ENCODE measurements around the gene BCKDK.
A peak's percentile ranks its signal among the peaks of the same experiment; 100 is the strongest.

Gene BCKDK

GRCh38 chr16:31083981-31084380 lies 24.2 kb upstream of the BCKDK start:
- Histone ChIP-seq H3K36me3 (ENCODE audit: control insufficient read depth in 2 of 2, insufficient read depth in 1 of 2, low read length in 2 of 2) (peaks cover 0 to 61% of the 10 kb centered on the region in 2 experiments; a peak in 1 of 3 replicates), H3K4me3 (ENCODE audit: low read depth, low read length) (no peak overlapping the region), H3K27ac (ENCODE audit: extremely low read depth, low read depth, low read length) (no peak overlapping the region), H3K4me1 (ENCODE audit: control insufficient read depth, insufficient read depth, low read length) (no peaks in the 10 kb centered on the region), H3K9me3 (ENCODE audit: control insufficient read depth, insufficient read depth, low read depth, low read length) (no peaks in the 10 kb centered on the region)
- ChIA-PET POLR2A (interaction anchor here (0.9 to 2.3 kb wide), 5 partner anchors 8 to 34 kb away, joined by 3 to 11 read pairs (median 3); partner anchors contain the start of genes KAT8, ZNF646 and ZNF668), CTCF (no interaction called here)
- TF ChIP-seq HIC1 (tag by site-specific recombination; IDR thresholded peaks at IDR 0.05), result no peak
- TF ChIP-seq ZFHX2 (tag by site-specific recombination; conservative IDR thresholded peaks at IDR 0.05), result no peak
- TF ChIP-seq ZNF645 (tag by site-specific recombination; IDR thresholded peaks at IDR 0.05), result no peak
- TF ChIP-seq ZNF610 (tag by site-specific recombination; IDR thresholded peaks at IDR 0.05; ENCODE audit: borderline replicate concordance), result no peak
- TF ChIP-seq OVOL3 (tag by site-specific recombination; IDR thresholded peaks at IDR 0.05), result no peak
- TF ChIP-seq, protein P1, sequence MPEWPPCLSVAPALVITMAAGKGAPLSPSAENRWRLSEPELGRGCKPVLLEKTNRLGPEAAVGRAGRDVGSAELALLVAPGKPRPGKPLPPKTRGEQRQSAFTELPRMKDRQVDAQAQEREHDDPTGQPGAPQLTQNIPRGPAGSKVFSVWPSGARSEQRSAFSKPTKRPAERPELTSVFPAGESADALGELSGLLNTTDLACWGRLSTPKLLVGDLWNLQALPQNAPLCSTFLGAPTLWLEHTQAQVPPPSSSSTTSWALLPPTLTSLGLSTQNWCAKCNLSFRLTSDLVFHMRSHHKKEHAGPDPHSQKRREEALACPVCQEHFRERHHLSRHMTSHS (tag by site-specific recombination; IDR thresholded peaks at IDR 0.05), result no peak
- no peak for TF ChIP-seq ZNF394 (tag by site-specific recombination; IDR thresholded peaks at IDR 0.05; ENCODE audit: borderline replicate concordance)
- TF ChIP-seq TCF7L2 (IDR thresholded peaks at IDR 0.05; ENCODE audit: borderline replicate concordance, low read depth, low read length), result no peak
- TF ChIP-seq KLF7 (tag by site-specific recombination; IDR thresholded peaks at IDR 0.05; ENCODE audit: borderline replicate concordance), result no peak

GRCh38 chr16:31084584-31085302 lies 23.4 kb upstream of the BCKDK start:
- peak; percentile 38; the same call in 1 of the 2 replicates for TF ChIP-seq REST (tag by site-specific recombination; IDR thresholded peaks at IDR 0.05)
- TF ChIP-seq ZIC2 (tag by site-specific recombination; IDR thresholded peaks at IDR 0.05), result peak; percentile 56
- peak; percentile 16; the same call in 1 of the 2 replicates for TF ChIP-seq GLIS1 (tag by site-specific recombination; IDR thresholded peaks at IDR 0.05)
- no peak for TF ChIP-seq ZNF555 (tag by site-specific recombination; conservative IDR thresholded peaks at IDR 0.05)
- POLR2A ChIA-PET, result interaction anchor here (1.3 to 2.7 kb wide), 4 partner anchors 9 to 33 kb away, joined by 3 to 12 read pairs (median 9); partner anchors contain the start of genes KAT8, ZNF646 and ZNF668
- Histone ChIP-seq H3K9me3 (ENCODE audit: control insufficient read depth, insufficient read depth, low read depth, low read length) (no peaks in the 10 kb centered on the region), H3K36me3 (ENCODE audit: control insufficient read depth in 2 of 2, insufficient read depth in 1 of 2, low read length in 2 of 2) (peaks cover 0 to 59% of the 10 kb centered on the region in 2 experiments; a peak in 2 of 3 replicates), H3K4me1 (ENCODE audit: control insufficient read depth, insufficient read depth, low read length) (no peaks in the 10 kb centered on the region), H3K27ac (ENCODE audit: extremely low read depth, low read depth, low read length) (no peak overlapping the region), H3K4me3 (ENCODE audit: low read depth, low read length) (no peak overlapping the region)
- CTCF ChIA-PET, result interaction anchor here (0.6 kb wide), 1 partner anchor 57 kb away, joined by 3 read pairs; no protein-coding TSS in a partner anchor

All from HEK293 (cell line).